ENCODE results near the gene TBXAS1.

The TBXAS1 gene

DNA sequence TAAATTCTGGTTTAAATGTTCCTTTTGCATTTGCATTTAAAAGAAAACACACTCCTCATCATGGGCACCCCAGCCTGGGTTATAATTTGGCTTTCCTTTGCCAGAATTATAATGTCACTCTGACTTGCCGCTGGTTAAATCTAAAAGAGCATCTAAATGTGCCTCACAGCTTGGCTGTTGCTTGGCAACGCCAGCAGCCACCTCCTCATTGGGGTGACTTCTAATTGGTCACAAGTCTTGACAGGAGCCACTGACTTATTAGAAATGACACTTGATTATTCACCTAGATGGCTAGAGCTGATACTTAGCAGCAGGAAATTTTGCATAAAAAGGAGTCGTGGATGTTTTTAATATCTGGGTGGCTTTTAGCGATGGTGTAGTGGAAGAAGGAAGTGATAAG is 114.3 kb downstream of the TBXAS1 start (continued):
- no peak for TF ChIP-seq ZNF148 (tag by site-specific recombination; IDR thresholded peaks at IDR 0.05; ENCODE audit: borderline replicate concordance)
- no peak for TF ChIP-seq ZNF266 (tag by site-specific recombination; IDR thresholded peaks at IDR 0.05; ENCODE audit: low read depth)
- TF ChIP-seq, protein P1, sequence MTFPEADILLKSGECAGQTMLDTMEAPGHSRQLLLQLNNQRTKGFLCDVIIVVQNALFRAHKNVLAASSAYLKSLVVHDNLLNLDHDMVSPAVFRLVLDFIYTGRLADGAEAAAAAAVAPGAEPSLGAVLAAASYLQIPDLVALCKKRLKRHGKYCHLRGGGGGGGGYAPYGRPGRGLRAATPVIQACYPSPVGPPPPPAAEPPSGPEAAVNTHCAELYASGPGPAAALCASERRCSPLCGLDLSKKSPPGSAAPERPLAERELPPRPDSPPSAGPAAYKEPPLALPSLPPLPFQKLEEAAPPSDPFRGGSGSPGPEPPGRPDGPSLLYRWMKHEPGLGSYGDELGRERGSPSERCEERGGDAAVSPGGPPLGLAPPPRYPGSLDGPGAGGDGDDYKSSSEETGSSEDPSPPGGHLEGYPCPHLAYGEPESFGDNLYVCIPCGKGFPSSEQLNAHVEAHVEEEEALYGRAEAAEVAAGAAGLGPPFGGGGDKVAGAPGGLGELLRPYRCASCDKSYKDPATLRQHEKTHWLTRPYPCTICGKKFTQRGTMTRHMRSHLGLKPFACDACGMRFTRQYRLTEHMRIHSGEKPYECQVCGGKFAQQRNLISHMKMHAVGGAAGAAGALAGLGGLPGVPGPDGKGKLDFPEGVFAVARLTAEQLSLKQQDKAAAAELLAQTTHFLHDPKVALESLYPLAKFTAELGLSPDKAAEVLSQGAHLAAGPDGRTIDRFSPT (tag by site-specific recombination; IDR thresholded peaks at IDR 0.05), result no peak
- no peak for TF ChIP-seq ZFHX2 (tag by site-specific recombination; conservative IDR thresholded peaks at IDR 0.05)

GRCh38 chr7:139944248-139944647 is 115.2 kb downstream of the TBXAS1 start:
- POLR2A ChIA-PET, result no interaction called here
- no peaks in the 10 kb centered on the region for H3K9me3 ChIP-seq (ENCODE audit: control insufficient read depth, insufficient read depth, low read depth, low read length)
- no peak overlapping the region for H3K4me3 ChIP-seq (ENCODE audit: low read depth, low read length)
- TF ChIP-seq HOXD13 (CRISPR knock-in tag; IDR thresholded peaks at IDR 0.05; ENCODE audit: borderline replicate concordance) (no peak), ZNF785 (tag by site-specific recombination; IDR thresholded peaks at IDR 0.05) (no peak)
- TF ChIP-seq, protein P2, sequence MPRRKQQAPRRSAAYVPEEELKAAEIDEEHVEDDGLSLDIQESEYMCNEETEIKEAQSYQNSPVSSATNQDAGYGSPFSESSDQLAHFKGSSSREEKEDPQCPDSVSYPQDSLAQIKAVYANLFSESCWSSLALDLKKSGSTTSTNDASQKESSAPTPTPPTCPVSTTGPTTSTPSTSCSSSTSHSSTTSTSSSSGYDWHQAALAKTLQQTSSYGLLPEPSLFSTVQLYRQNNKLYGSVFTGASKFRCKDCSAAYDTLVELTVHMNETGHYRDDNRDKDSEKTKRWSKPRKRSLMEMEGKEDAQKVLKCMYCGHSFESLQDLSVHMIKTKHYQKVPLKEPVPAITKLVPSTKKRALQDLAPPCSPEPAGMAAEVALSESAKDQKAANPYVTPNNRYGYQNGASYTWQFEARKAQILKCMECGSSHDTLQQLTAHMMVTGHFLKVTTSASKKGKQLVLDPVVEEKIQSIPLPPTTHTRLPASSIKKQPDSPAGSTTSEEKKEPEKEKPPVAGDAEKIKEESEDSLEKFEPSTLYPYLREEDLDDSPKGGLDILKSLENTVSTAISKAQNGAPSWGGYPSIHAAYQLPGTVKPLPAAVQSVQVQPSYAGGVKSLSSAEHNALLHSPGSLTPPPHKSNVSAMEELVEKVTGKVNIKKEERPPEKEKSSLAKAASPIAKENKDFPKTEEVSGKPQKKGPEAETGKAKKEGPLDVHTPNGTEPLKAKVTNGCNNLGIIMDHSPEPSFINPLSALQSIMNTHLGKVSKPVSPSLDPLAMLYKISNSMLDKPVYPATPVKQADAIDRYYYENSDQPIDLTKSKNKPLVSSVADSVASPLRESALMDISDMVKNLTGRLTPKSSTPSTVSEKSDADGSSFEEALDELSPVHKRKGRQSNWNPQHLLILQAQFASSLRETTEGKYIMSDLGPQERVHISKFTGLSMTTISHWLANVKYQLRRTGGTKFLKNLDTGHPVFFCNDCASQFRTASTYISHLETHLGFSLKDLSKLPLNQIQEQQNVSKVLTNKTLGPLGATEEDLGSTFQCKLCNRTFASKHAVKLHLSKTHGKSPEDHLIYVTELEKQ (tag by site-specific recombination; IDR thresholded peaks at IDR 0.05; ENCODE audit: borderline replicate concordance), result no peak
- TF ChIP-seq, protein P3, sequence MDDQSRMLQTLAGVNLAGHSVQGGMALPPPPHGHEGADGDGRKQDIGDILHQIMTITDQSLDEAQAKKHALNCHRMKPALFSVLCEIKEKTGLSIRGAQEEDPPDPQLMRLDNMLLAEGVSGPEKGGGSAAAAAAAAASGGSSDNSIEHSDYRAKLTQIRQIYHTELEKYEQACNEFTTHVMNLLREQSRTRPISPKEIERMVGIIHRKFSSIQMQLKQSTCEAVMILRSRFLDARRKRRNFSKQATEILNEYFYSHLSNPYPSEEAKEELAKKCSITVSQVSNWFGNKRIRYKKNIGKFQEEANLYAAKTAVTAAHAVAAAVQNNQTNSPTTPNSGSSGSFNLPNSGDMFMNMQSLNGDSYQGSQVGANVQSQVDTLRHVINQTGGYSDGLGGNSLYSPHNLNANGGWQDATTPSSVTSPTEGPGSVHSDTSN (CRISPR knock-in tag; IDR thresholded peaks at IDR 0.05), result no peak
- CTCF ChIA-PET, result interaction anchor here (0.6 to 0.9 kb wide), 2 partner anchors 29 to 298 kb away, joined by 4 to 6 read pairs; no protein-coding TSS in a partner anchor
- no peaks in the 10 kb centered on the region for H3K4me1 ChIP-seq (ENCODE audit: control insufficient read depth, insufficient read depth, low read length)
- no peaks in the 10 kb centered on the region for H3K36me3 ChIP-seq (ENCODE audit: control insufficient read depth in 2 of 2, insufficient read depth in 1 of 2, low read length in 2 of 2)
- H3K27ac ChIP-seq (ENCODE audit: extremely low read depth, low read depth, low read length), result no peak overlapping the region

DNA sequence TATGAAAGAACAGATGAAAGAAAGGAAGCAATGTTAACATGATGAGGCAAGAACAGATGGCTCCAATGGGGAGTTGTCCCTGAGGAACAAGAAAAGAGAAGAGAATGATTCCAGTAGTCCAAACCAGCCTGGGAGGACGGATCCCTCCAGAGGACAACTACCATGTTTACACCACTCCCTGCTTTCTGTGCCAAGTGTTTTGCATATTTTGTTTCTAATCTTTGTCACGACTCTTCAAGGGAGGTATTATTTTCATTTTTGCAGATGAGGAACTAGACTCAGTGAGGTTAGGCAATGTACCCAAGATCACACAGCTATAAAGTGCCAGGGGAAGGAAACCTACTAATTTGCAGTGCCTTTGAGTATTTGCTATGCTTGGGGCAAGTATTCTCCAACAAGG is 117.5 kb downstream of the TBXAS1 start:
- no peaks in the 10 kb centered on the region for H3K36me3 ChIP-seq (ENCODE audit: control insufficient read depth in 2 of 2, insufficient read depth in 1 of 2, low read length in 2 of 2)
- H3K27ac ChIP-seq (ENCODE audit: extremely low read depth, low read depth, low read length), result no peak overlapping the region
- ChIA-PET POLR2A (no interaction called here), CTCF (no interaction called here)
- H3K4me1 ChIP-seq (ENCODE audit: control insufficient read depth, insufficient read depth, low read length), result no peaks in the 10 kb centered on the region
- H3K9me3 ChIP-seq (ENCODE audit: control insufficient read depth, insufficient read depth, low read depth, low read length), result no peaks in the 10 kb centered on the region
- no peak overlapping the region for H3K4me3 ChIP-seq (ENCODE audit: low read depth, low read length)
- no peak for TF ChIP-seq ZNF621 (tag by site-specific recombination; IDR thresholded peaks at IDR 0.05)
- TF ChIP-seq ZNF155 (tag by site-specific recombination; IDR thresholded peaks at IDR 0.05), result no peak
- no peak for TF ChIP-seq MEIS1 (CRISPR knock-in tag; IDR thresholded peaks at IDR 0.05; ENCODE audit: borderline replicate concordance)
- TF ChIP-seq ZFP3 (tag by site-specific recombination; IDR thresholded peaks at IDR 0.05; ENCODE audit: low read depth), result no peak
- TF ChIP-seq, protein P4, sequence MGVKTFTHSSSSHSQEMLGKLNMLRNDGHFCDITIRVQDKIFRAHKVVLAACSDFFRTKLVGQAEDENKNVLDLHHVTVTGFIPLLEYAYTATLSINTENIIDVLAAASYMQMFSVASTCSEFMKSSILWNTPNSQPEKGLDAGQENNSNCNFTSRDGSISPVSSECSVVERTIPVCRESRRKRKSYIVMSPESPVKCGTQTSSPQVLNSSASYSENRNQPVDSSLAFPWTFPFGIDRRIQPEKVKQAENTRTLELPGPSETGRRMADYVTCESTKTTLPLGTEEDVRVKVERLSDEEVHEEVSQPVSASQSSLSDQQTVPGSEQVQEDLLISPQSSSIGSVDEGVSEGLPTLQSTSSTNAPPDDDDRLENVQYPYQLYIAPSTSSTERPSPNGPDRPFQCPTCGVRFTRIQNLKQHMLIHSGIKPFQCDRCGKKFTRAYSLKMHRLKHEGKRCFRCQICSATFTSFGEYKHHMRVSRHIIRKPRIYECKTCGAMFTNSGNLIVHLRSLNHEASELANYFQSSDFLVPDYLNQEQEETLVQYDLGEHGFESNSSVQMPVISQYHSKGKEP (tag by site-specific recombination; IDR thresholded peaks at IDR 0.05), result no peak
- no peak for TF ChIP-seq ZBTB6 (tag by site-specific recombination; IDR thresholded peaks at IDR 0.05)
- TF ChIP-seq HOXD13 (CRISPR knock-in tag; IDR thresholded peaks at IDR 0.05; ENCODE audit: borderline replicate concordance), result no peak
- TF ChIP-seq ZNF664 (tag by site-specific recombination; IDR thresholded peaks at IDR 0.05), result no peak
- TF ChIP-seq, protein P5, sequence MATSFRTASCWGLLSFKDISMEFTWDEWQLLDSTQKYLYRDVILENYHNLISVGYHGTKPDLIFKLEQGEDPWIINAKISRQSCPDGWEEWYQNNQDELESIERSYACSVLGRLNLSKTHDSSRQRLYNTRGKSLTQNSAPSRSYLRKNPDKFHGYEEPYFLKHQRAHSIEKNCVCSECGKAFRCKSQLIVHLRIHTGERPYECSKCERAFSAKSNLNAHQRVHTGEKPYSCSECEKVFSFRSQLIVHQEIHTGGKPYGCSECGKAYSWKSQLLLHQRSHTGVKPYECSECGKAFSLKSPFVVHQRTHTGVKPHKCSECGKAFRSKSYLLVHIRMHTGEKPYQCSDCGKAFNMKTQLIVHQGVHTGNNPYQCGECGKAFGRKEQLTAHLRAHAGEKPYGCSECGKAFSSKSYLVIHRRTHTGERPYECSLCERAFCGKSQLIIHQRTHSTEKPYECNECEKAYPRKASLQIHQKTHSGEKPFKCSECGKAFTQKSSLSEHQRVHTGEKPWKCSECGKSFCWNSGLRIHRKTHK (tag by site-specific recombination; IDR thresholded peaks at IDR 0.05), result no peak
- no peak for TF ChIP-seq ZBTB21 (tag by site-specific recombination; IDR thresholded peaks at IDR 0.05)
- no peak for TF ChIP-seq ZNF169 (tag by site-specific recombination; IDR thresholded peaks at IDR 0.05)
